ENCODE data around the gene FXYD7.

The FXYD7 gene

DNA sequence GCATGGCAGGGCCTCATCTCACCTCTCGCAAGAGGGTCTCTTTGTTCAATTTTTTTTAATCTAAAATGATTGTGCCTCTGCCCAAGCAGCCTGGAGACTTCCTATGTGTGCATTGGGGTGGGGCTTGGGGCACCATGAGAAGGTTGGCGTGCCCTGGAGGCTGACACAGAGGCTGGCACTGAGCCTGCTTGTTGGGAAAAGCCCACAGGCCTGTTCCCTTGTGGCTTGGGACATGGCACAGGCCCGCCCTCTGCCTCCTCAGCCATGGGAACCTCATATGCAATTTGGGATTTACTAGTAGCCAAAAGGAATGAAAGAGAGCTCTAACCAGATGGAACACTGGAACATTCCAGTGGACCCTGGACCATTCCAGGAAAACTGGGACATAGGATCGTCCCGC, 19.5 kb upstream of the FXYD7 start:
- TF ChIP-seq SPI1 (IDR thresholded peaks at IDR 0.05; ENCODE audit: borderline replicate concordance, low read depth) (no peak), POLR2AphosphoS5 (IDR thresholded peaks at IDR 0.05; ENCODE audit: low read depth) (no peak), GABPA (IDR thresholded peaks at IDR 0.05; ENCODE audit: low read depth) (no peak)
- TF ChIP-seq, protein P1, sequence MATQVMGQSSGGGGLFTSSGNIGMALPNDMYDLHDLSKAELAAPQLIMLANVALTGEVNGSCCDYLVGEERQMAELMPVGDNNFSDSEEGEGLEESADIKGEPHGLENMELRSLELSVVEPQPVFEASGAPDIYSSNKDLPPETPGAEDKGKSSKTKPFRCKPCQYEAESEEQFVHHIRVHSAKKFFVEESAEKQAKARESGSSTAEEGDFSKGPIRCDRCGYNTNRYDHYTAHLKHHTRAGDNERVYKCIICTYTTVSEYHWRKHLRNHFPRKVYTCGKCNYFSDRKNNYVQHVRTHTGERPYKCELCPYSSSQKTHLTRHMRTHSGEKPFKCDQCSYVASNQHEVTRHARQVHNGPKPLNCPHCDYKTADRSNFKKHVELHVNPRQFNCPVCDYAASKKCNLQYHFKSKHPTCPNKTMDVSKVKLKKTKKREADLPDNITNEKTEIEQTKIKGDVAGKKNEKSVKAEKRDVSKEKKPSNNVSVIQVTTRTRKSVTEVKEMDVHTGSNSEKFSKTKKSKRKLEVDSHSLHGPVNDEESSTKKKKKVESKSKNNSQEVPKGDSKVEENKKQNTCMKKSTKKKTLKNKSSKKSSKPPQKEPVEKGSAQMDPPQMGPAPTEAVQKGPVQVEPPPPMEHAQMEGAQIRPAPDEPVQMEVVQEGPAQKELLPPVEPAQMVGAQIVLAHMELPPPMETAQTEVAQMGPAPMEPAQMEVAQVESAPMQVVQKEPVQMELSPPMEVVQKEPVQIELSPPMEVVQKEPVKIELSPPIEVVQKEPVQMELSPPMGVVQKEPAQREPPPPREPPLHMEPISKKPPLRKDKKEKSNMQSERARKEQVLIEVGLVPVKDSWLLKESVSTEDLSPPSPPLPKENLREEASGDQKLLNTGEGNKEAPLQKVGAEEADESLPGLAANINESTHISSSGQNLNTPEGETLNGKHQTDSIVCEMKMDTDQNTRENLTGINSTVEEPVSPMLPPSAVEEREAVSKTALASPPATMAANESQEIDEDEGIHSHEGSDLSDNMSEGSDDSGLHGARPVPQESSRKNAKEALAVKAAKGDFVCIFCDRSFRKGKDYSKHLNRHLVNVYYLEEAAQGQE (IDR thresholded peaks at IDR 0.05; ENCODE audit: insufficient replicate concordance, low read depth): no peak
- TF ChIP-seq, protein P2, sequence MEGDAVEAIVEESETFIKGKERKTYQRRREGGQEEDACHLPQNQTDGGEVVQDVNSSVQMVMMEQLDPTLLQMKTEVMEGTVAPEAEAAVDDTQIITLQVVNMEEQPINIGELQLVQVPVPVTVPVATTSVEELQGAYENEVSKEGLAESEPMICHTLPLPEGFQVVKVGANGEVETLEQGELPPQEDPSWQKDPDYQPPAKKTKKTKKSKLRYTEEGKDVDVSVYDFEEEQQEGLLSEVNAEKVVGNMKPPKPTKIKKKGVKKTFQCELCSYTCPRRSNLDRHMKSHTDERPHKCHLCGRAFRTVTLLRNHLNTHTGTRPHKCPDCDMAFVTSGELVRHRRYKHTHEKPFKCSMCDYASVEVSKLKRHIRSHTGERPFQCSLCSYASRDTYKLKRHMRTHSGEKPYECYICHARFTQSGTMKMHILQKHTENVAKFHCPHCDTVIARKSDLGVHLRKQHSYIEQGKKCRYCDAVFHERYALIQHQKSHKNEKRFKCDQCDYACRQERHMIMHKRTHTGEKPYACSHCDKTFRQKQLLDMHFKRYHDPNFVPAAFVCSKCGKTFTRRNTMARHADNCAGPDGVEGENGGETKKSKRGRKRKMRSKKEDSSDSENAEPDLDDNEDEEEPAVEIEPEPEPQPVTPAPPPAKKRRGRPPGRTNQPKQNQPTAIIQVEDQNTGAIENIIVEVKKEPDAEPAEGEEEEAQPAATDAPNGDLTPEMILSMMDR (IDR thresholded peaks at IDR 0.05; ENCODE audit: insufficient read depth, low read length): no peak
- H3K4me3 ChIP-seq (replicated peaks; ENCODE audit: insufficient read depth, low read length): no peak overlapping the region
- no peak overlapping the region for H3K27ac ChIP-seq (replicated peaks)
- H3K27me3 ChIP-seq (ENCODE audit: insufficient read depth, poor library complexity, severe bottlenecking): no peaks in the 10 kb centered on the region
- no peak for DNase-seq (ENCODE audit: low read depth in 1 of 2, low spot score in 1 of 2)

DNA sequence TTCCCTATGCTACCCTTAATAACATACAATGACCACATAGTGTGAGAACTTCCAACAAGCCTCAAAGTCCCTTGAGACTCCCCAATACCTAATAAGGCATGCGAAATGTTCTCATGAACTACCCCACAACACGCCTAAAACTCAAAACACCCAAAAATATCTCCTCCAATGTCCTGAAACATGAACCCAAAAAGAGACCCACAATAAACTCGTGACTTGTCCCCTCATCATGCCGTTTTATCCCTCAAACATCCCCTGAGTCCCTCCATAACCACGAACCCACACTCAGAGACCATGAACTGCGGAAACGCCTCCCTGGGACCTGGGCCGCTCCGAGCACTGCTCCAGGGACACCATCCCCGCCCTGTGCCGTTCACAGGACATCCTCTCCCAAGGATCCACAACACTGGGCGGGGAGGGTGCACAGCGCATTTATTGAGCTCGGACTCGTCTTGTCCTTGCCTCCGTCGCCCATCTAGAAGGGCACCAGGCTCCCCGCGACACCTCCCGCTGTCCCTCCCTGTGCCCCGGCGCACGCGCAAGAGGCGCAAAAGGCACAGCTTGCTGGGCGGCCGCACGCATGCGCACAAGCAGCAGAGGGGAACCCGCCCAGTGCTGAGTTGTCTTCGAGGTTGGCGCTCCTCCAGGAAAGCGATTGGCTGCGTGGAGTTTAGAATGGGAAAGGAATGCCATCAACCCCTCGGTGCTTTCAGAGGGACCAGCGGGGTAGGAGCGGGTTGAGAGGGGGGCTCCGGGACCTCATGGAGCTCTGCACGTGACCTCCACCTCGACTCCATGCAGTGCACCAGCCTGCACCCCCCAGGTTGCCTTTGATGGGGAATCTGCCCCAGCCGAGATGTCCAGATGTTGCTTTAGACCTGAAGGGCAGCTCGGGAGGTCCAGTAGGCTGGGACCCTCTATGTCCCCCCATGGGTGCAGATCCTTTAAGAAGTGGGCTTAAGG, 18.7 kb upstream of the FXYD7 start:
- TF ChIP-seq POLR2AphosphoS5 (IDR thresholded peaks at IDR 0.05; ENCODE audit: low read depth) (no peak), SPI1 (IDR thresholded peaks at IDR 0.05; ENCODE audit: borderline replicate concordance, low read depth) (no peak), GABPA (IDR thresholded peaks at IDR 0.05; ENCODE audit: low read depth) (no peak)
- TF ChIP-seq, protein P2 (IDR thresholded peaks at IDR 0.05; ENCODE audit: insufficient read depth, low read length): no peak
- TF ChIP-seq, protein P1 (IDR thresholded peaks at IDR 0.05; ENCODE audit: insufficient replicate concordance, low read depth): no peak
- Histone ChIP-seq H3K27me3 (ENCODE audit: insufficient read depth, poor library complexity, severe bottlenecking) (no peaks in the 10 kb centered on the region), H3K27ac (replicated peaks) (no peak overlapping the region), H3K4me3 (replicated peaks; ENCODE audit: insufficient read depth, low read length) (peak overlapping the region; percentile 33)
- peak; percentile 39 to 58 for DNase-seq (ENCODE audit: low read depth in 1 of 2, low spot score in 1 of 2)

DNA sequence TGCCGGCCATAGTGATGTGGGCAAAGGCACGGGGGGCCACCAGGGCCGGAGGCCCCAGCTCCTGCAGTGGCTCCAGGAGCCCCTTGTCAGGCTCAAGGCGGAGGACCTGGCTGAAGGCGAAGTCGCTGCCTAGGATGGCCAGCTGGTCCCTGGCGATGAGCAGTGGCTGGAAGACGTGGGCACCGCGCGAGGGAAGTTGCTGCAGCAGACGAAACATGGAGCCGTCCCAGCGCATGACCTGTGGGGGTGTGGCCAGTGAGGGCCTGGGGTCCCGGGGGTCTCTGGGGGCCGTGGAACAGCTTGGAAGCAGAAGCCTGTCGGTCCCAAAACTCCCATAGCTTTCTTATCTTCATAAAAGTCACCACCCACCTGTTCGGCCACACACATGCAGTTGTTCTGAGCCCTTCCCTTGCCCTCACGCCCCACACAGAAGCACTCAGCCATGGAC, 17.8 kb upstream of the FXYD7 start:
- H3K27ac ChIP-seq (replicated peaks): no peak overlapping the region
- H3K4me3 ChIP-seq (replicated peaks; ENCODE audit: insufficient read depth, low read length): no peak overlapping the region
- TF ChIP-seq, protein P2 (IDR thresholded peaks at IDR 0.05; ENCODE audit: insufficient read depth, low read length): no peak
- TF ChIP-seq SPI1 (IDR thresholded peaks at IDR 0.05; ENCODE audit: borderline replicate concordance, low read depth) (no peak), GABPA (IDR thresholded peaks at IDR 0.05; ENCODE audit: low read depth) (no peak), POLR2AphosphoS5 (IDR thresholded peaks at IDR 0.05; ENCODE audit: low read depth) (no peak)
- TF ChIP-seq, protein P1 (IDR thresholded peaks at IDR 0.05; ENCODE audit: insufficient replicate concordance, low read depth): no peak
- no peak for DNase-seq (ENCODE audit: low read depth in 1 of 2, low spot score in 1 of 2)
- no peaks in the 10 kb centered on the region for H3K27me3 ChIP-seq (ENCODE audit: insufficient read depth, poor library complexity, severe bottlenecking)
